WTC11 (cell line): ENCODE measurements around the gene KCND3.

Experiments
- ATF2 ChIP-seq: sonication (generic); formaldehyde crosslinking; IDR thresholded peaks from 2 replicates; pipeline ENCODE4 v1.8.1; 2022; ENCODE audit warnings: low read depth, missing genetic modification reagents, borderline replicate concordance
- CREB1 ChIP-seq: sonication (generic); formaldehyde crosslinking; IDR thresholded peaks from 2 replicates; pipeline ENCODE4 v1.8.0; 2023; ENCODE audit warnings: mild to moderate bottlenecking, missing genetic modification reagents
- CTCF ChIP-seq: fragments of 200-600 bp; IDR thresholded peaks from 2 replicates; pipeline ENCODE4 v1.8.0; 2022; ENCODE audit warnings: antibody characterized with exemption
- ELF4 ChIP-seq: sonication (generic); formaldehyde crosslinking; IDR thresholded peaks from 2 replicates; pipeline ENCODE4 v1.8.1; 2022; ENCODE audit warnings: low read depth, mild to moderate bottlenecking, moderate library complexity, missing genetic modification reagents
- NR2C2 ChIP-seq: sonication (generic); formaldehyde crosslinking; IDR thresholded peaks from 2 replicates; pipeline ENCODE4 v1.8.0; 2022; ENCODE audit warnings: mild to moderate bottlenecking, missing genetic modification reagents
- TCF7 ChIP-seq: sonication (generic); formaldehyde crosslinking; IDR thresholded peaks from 2 replicates; pipeline ENCODE4 v1.8.0; 2022; ENCODE audit warnings: mild to moderate bottlenecking, low read depth, missing genetic modification reagents, moderate library complexity
- ZNF138 ChIP-seq: sonication (generic); formaldehyde crosslinking; conservative IDR thresholded peaks from 2 replicates; pipeline ENCODE4 v1.8.1; 2022; ENCODE audit warnings: mild to moderate bottlenecking, moderate library complexity, missing genetic modification reagents
- TF ChIP-seq, protein P1 (sequence below): sonication (generic); formaldehyde crosslinking; IDR thresholded peaks from 2 replicates; pipeline ENCODE4 v1.8.1; 2022; ENCODE audit warnings: low read depth, mild to moderate bottlenecking, moderate library complexity, missing genetic modification reagents, borderline replicate concordance

DNA sequence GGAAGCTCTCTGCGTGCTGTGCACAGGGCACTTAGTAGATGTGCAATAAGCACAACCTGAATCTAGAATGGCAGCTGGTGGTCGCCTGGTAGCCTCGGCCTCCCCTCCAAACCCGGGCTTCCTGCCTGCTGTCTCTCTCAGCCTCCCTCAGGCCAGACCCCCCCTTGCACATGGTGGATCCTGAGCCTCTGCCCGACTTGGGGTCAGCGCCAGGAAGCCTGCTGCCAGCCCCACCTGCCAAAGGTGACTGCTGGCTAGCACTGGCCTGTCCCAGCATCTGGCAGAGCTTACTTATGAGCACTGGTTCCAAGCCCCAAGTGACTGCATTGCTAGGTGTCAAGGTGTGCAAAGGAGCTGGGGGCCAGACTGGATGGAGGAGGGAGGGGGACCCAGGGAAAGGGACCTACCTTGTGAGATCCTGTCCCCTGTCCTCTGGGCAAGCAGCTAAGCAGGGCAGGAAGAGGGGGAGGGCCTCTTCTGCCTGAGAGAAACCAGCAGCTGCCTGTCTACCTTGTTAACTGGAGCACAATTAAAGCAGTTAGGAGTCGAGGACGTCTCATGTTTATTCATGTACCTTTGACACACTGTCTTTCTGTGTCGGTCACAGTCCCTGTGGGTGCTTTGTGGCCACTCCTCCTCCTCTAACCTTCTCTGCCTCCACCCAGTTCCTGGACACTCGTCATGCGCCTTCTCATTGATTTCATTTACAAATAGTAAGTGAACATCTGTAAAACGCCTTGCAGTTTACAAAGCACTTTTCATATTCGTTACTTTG is 132.9 kb downstream of the KCND3 start:
- TF ChIP-seq CTCF (no peak), NR2C2 (CRISPR knock-in tag) (no peak), ELF4 (CRISPR knock-in tag) (no peak), CREB1 (CRISPR knock-in tag) (no peak), TCF7 (CRISPR knock-in tag) (no peak), ATF2 (no peak), ZNF138 (CRISPR knock-in tag) (no peak)
- TF ChIP-seq, protein P1, sequence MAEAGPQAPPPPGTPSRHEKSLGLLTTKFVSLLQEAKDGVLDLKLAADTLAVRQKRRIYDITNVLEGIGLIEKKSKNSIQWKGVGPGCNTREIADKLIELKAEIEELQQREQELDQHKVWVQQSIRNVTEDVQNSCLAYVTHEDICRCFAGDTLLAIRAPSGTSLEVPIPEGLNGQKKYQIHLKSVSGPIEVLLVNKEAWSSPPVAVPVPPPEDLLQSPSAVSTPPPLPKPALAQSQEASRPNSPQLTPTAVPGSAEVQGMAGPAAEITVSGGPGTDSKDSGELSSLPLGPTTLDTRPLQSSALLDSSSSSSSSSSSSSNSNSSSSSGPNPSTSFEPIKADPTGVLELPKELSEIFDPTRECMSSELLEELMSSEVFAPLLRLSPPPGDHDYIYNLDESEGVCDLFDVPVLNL (CRISPR knock-in tag), result no peak
